ENCODE results near the gene ABCB1.

Gene ABCB1

GRCh38 chr7:87609916-87610315, 9.2 kb upstream of the ABCB1 start:
- Histone ChIP-seq H3K27me3 (no peaks in the 10 kb centered on the region), H3K27ac (no peak overlapping the region), H3K9ac (no peak overlapping the region), H3K9me3 (replicated peaks in 1 of 11) (no peaks in the 10 kb centered on the region), H3K4me2 (no peak overlapping the region), H3K4me1 (no peaks in the 10 kb centered on the region), H4K20me1 (no peaks in the 10 kb centered on the region), H3K36me3 (no peaks in the 10 kb centered on the region), H3K4me3 (no peak overlapping the region)
- no peak for TF ChIP-seq Cebpa-rat (IDR thresholded peaks at IDR 0.05)

DNA sequence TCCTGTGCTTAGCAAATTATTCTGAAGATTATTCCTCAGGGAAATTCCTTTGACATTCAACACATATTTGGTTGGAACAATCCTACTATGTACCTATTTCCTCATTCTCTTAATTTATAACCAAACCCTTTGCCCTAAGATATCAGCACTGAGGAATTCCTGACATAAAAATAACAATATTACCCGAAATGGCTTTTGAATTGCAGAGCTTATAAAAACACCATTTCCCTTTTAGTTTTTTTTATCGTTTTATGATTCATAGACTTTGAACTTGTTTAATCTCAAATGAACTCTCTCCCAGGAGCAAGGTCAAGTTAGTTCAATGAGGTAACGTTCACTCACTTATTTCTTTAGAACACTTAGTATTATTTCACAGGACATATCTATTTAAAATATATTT, 7.7 kb upstream of the ABCB1 start:
- no peaks in the 10 kb centered on the region for H4K20me1 ChIP-seq
- no peak overlapping the region for H3K4me3 ChIP-seq
- H3K9ac ChIP-seq = no peak overlapping the region
- H3K27me3 ChIP-seq = no peaks in the 10 kb centered on the region
- no peaks in the 10 kb centered on the region for H3K9me3 ChIP-seq (replicated peaks in 1 of 11)
- H3K36me3 ChIP-seq = no peaks in the 10 kb centered on the region
- no peak overlapping the region for H3K4me2 ChIP-seq
- no peak for TF ChIP-seq Cebpa-rat (IDR thresholded peaks at IDR 0.05)
- no peak overlapping the region for H3K27ac ChIP-seq
- H3K4me1 ChIP-seq = no peaks in the 10 kb centered on the region

DNA sequence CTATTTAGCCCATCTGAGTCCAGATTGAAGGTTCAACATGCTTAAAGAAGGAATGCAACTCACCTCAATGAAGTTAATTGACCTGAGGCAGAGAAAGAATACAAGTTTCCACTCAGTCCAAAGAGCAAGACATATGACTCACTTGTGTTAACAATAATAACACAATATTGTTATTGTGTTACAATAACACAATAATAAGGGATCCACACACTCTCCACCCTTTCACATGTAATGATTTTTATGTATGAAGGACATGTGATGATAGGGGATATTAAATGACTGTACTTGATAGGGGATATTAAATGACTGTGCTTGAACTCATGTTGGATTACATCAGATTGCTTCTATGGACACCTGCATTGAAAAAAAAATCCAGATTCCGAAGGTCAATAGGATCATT, 3.6 kb upstream of the ABCB1 start:
- Histone ChIP-seq H3K36me3 (no peaks in the 10 kb centered on the region), H3K9me3 (replicated peaks in 1 of 11) (peaks cover 10 to 15% (median 12%) of the 10 kb centered on the region in 11 experiments), H4K20me1 (no peaks in the 10 kb centered on the region), H3K9ac (no peak overlapping the region), H3K4me3 (no peak overlapping the region), H3K4me2 (no peak overlapping the region), H3K4me1 (peaks cover 0 to 5% (median 3%) of the 10 kb centered on the region in 10 experiments; a peak in 5 of 20 replicates), H3K27me3 (peaks cover 0 to 12% (median 9%) of the 10 kb centered on the region in 11 experiments; a peak in 17 of 22 replicates), H3K27ac (no peak overlapping the region)
- TF ChIP-seq Cebpa-rat (IDR thresholded peaks at IDR 0.05) = no peak

DNA sequence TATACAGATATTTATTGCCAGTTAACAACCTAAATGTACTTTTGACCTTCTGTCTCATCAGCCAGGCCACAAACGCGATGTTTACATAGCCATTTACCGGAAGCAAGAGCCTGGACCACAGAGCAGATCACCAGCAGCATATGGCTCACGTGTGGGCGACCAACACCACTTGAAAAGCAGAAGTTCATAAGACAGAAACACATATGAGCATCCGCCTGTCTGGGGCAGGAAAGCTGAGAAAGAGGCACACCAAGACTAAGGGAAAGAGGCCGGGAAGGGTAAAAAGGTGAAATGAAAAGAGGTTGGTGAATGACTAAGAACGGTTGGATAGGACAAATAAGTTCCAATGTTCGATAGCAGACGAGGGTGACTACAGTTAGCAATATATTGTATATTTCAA, 1.3 kb downstream of the ABCB1 start:
- no peak for TF ChIP-seq Cebpa-rat (IDR thresholded peaks at IDR 0.05)
- H3K4me3 ChIP-seq = no peak overlapping the region
- no peak overlapping the region for H3K9ac ChIP-seq
- peaks cover 0 to 7% (median 4%) of the 10 kb centered on the region in 10 experiments; a peak in 5 of 20 replicates for H3K4me1 ChIP-seq
- peaks cover 10 to 15% (median 12%) of the 10 kb centered on the region in 11 experiments for H3K9me3 ChIP-seq (replicated peaks in 1 of 11)
- H4K20me1 ChIP-seq = no peaks in the 10 kb centered on the region
- H3K36me3 ChIP-seq = no peaks in the 10 kb centered on the region
- H3K27me3 ChIP-seq = peaks cover 0 to 12% (median 9%) of the 10 kb centered on the region in 11 experiments; a peak in 17 of 22 replicates
- no peak overlapping the region for H3K27ac ChIP-seq
- peak overlapping the region in 5 of 11 experiments; percentile 0 to 35 (median 20); a peak in 3 of 22 replicates for H3K4me2 ChIP-seq

GRCh38 chr7:87598234-87599009, 2.3 kb downstream of the ABCB1 start:
- Histone ChIP-seq H3K9ac (no peak overlapping the region), H4K20me1 (no peaks in the 10 kb centered on the region), H3K36me3 (no peaks in the 10 kb centered on the region), H3K4me3 (no peak overlapping the region), H3K4me1 (peaks cover 0 to 7% (median 4%) of the 10 kb centered on the region in 10 experiments; a peak in 5 of 20 replicates), H3K4me2 (no peak overlapping the region), H3K27ac (no peak overlapping the region), H3K27me3 (peaks cover 0 to 12% (median 9%) of the 10 kb centered on the region in 11 experiments; a peak in 17 of 22 replicates), H3K9me3 (replicated peaks in 1 of 11) (peaks cover 10 to 15% (median 12%) of the 10 kb centered on the region in 11 experiments)
- TF ChIP-seq Cebpa-rat (IDR thresholded peaks at IDR 0.05) = no peak

DNA sequence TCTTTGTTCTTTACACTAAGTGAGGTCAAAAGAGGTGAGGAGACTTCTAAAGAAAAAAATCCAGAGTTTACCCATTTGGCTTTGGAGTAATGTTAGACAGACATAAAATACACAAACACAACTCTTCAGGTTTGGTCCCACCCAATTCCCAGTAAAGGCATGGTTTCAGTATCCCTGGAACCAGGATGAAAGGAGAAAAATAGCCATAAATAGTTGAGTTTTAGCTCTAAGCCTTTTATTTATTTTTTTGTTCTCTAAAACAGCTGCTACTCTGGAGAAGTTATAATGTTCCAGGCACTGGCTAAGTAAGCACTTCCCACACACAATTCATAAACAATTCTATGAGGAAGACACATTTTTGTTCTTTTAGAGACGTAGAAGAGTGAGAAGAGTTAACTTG, 4.0 kb downstream of the ABCB1 start:
- Histone ChIP-seq H3K4me2 (no peak overlapping the region), H3K9ac (no peak overlapping the region), H3K9me3 (replicated peaks in 1 of 11) (peaks cover 10 to 15% (median 12%) of the 10 kb centered on the region in 11 experiments), H3K4me1 (peaks cover 0 to 7% (median 4%) of the 10 kb centered on the region in 10 experiments; a peak in 5 of 20 replicates), H3K36me3 (no peaks in the 10 kb centered on the region), H4K20me1 (no peaks in the 10 kb centered on the region), H3K27me3 (peaks cover 0 to 12% (median 9%) of the 10 kb centered on the region in 11 experiments; a peak in 17 of 22 replicates), H3K27ac (no peak overlapping the region), H3K4me3 (no peak overlapping the region)
- no peak for TF ChIP-seq Cebpa-rat (IDR thresholded peaks at IDR 0.05)

- Histone ChIP-seq H3K4me1 (peaks cover 0 to 7% (median 4%) of the 10 kb centered on the region in 10 experiments; a peak in 5 of 20 replicates), H3K36me3 (no peaks in the 10 kb centered on the region), H3K27ac (no peak overlapping the region), H3K4me2 (no peak overlapping the region), H3K9ac (no peak overlapping the region), H3K27me3 (peaks cover 0 to 12% (median 9%) of the 10 kb centered on the region in 11 experiments; a peak in 17 of 22 replicates), H3K4me3 (no peak overlapping the region), H4K20me1 (no peaks in the 10 kb centered on the region), H3K9me3 (replicated peaks in 1 of 11) (peaks cover 10 to 14% (median 12%) of the 10 kb centered on the region in 11 experiments)
- no peak for TF ChIP-seq Cebpa-rat (IDR thresholded peaks at IDR 0.05)
These were observed 4.5 kb downstream of the ABCB1 start for GRCh38 chr7:87596136-87596535.

DNA sequence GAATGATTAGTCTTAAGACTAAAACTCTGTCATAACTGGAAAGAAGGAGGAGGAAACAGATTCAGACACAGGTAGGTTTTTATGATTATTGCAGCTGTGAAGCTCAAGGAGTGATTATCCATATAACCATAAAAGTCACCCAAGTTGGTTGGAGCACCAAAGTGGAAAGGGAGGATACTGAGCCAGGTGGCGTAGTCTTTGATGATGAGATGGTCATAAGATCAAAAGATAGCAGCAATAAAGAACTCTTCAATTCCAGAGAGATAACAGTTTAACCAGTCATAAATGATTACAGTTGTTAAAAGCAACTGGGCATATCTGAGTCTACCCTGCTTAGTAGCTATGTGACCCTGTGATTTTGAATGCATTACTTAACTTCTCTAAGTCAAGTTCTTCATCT, 8.4 kb downstream of the ABCB1 start:
- H3K27ac ChIP-seq = no peak overlapping the region
- H3K9me3 ChIP-seq (replicated peaks in 1 of 11) = no peaks in the 10 kb centered on the region
- H3K4me2 ChIP-seq = no peak overlapping the region
- no peak overlapping the region for H3K9ac ChIP-seq
- no peak overlapping the region for H3K4me3 ChIP-seq
- no peaks in the 10 kb centered on the region for H3K4me1 ChIP-seq
- no peaks in the 10 kb centered on the region for H4K20me1 ChIP-seq
- no peak for TF ChIP-seq Cebpa-rat (IDR thresholded peaks at IDR 0.05)
- H3K27me3 ChIP-seq = no peaks in the 10 kb centered on the region
- no peaks in the 10 kb centered on the region for H3K36me3 ChIP-seq

- H3K4me2 ChIP-seq = no peak overlapping the region
- no peaks in the 10 kb centered on the region for H3K4me1 ChIP-seq
- H3K27ac ChIP-seq = no peak overlapping the region
- H3K4me3 ChIP-seq = no peak overlapping the region
- no peaks in the 10 kb centered on the region for H3K27me3 ChIP-seq
- no peaks in the 10 kb centered on the region for H3K9me3 ChIP-seq (replicated peaks in 1 of 11)
- no peak overlapping the region for H3K9ac ChIP-seq
- TF ChIP-seq Cebpa-rat (IDR thresholded peaks at IDR 0.05) = no peak
- H3K36me3 ChIP-seq = no peaks in the 10 kb centered on the region
- no peaks in the 10 kb centered on the region for H4K20me1 ChIP-seq
These were observed 9.5 kb downstream of the ABCB1 start for GRCh38 chr7:87591211-87591610.

DNA sequence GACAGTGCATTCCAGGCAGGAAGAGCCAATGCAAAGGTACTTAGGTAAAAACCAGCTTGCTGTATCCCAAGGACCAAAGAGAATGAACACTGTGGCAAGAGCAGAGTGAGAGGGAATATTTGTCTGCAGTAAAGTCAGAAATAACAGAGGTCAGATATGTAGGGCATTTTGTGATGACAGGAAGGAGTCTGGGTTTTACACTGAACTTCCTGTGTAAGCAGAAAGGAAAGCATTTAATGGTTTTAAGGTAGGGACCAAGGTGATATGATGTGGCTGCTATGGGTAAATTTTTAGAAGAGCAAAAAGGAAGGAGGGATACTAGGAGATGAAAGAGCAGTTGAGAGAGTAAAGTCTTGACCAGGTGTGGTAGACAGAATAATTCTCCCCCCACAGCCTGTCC, 10.1 kb downstream of the ABCB1 start:
- H3K36me3 ChIP-seq = no peaks in the 10 kb centered on the region
- H3K27me3 ChIP-seq = no peaks in the 10 kb centered on the region
- no peak overlapping the region for H3K9ac ChIP-seq
- no peaks in the 10 kb centered on the region for H4K20me1 ChIP-seq
- no peaks in the 10 kb centered on the region for H3K9me3 ChIP-seq (replicated peaks in 1 of 11)
- TF ChIP-seq Cebpa-rat (IDR thresholded peaks at IDR 0.05) = no peak
- H3K4me2 ChIP-seq = no peak overlapping the region
- H3K4me1 ChIP-seq = no peaks in the 10 kb centered on the region
- H3K27ac ChIP-seq = no peak overlapping the region
- H3K4me3 ChIP-seq = no peak overlapping the region

Measured in BLaER1 treated with 17β-estradiol and CSF1 and Interleukin-3, amounts not matched to agents 10 nM and 100 nM (cell line).